ENCODE measurements around the gene HS6ST1. TPM values are rescaled to one million over a fixed set of nuclear protein-coding genes. Genes with fewer than 3 reads are reported as not detected.
"Not testable (repeated sequence)": the region's sequence is repeated elsewhere in the genome, so short reads cannot be mapped to it uniquely, and the experiment has no call there.

HS6ST1 gene
- total RNA-seq, 1 experiment from 2014 or later = 20.3 TPM

- no peaks in the 10 kb centered on the region for H3K9me3 Mint-ChIP-seq (ENCODE audit: unreplicated experiment)
- no TSS peak for BruUV-seq (replicated peaks)
- no peak overlapping the region for H3K27ac Mint-ChIP-seq (ENCODE audit: unreplicated experiment)
- DNase-seq = no peak
- H3K4me1 ChIP-seq = no peaks in the 10 kb centered on the region
- no peak overlapping the region for H3K4me3 ChIP-seq (ENCODE audit: low read depth, low read length)
- ChIA-PET CTCF (no interaction called here), POLR2A (no interaction called here)
- no peaks in the 10 kb centered on the region for H3K27me3 ChIP-seq (replicated peaks; ENCODE audit: control insufficient read depth, insufficient read depth, low read length)
- H3K36me3 Mint-ChIP-seq (ENCODE audit: insufficient read depth, unreplicated experiment) = no peaks in the 10 kb centered on the region
- peaks cover 10% of the 10 kb centered on the region for H3K27me3 Mint-ChIP-seq (ENCODE audit: insufficient read depth, unreplicated experiment)
- H3K4me3 Mint-ChIP-seq (ENCODE audit: unreplicated experiment) = no peak overlapping the region
- H3K9me3 ChIP-seq = no peaks in the 10 kb centered on the region
- intact Hi-C loops (cut with micrococcal nuclease; ENCODE audit: unreplicated experiment) = no loop called here
- no peaks in the 10 kb centered on the region for H3K4me1 Mint-ChIP-seq (ENCODE audit: low read depth, unreplicated experiment)
- H3K36me3 ChIP-seq (ENCODE audit: control insufficient read depth, insufficient read depth, low read length) = no peaks in the 10 kb centered on the region
- TF ChIP-seq CTCF (IDR thresholded peaks at IDR 0.05; ENCODE audit: insufficient read depth in 1 of 2, low read depth in 1 of 2, low read length in 1 of 2, severe bottlenecking in 1 of 2, unreplicated experiment in 1 of 2) = no peak
These were observed 60.5 kb downstream of the HS6ST1 start for GRCh38 chr2:128258218-128258617.

GRCh38 chr2:128252501-128252900, 66.2 kb downstream of the HS6ST1 start:
- Mint-ChIP-seq H3K9me3 (ENCODE audit: unreplicated experiment) (no peaks in the 10 kb centered on the region), H3K4me3 (ENCODE audit: unreplicated experiment) (no peak overlapping the region), H3K27ac (ENCODE audit: unreplicated experiment) (no peak overlapping the region), H3K36me3 (ENCODE audit: insufficient read depth, unreplicated experiment) (no peaks in the 10 kb centered on the region), H3K27me3 (ENCODE audit: insufficient read depth, unreplicated experiment) (peaks cover 10% of the 10 kb centered on the region), H3K4me1 (ENCODE audit: low read depth, unreplicated experiment) (no peaks in the 10 kb centered on the region)
- no peaks in the 10 kb centered on the region for H3K36me3 ChIP-seq (ENCODE audit: control insufficient read depth, insufficient read depth, low read length)
- no peaks in the 10 kb centered on the region for H3K4me1 ChIP-seq
- H3K27me3 ChIP-seq (replicated peaks; ENCODE audit: control insufficient read depth, insufficient read depth, low read length) = no peaks in the 10 kb centered on the region
- TF ChIP-seq CTCF (IDR thresholded peaks at IDR 0.05; ENCODE audit: insufficient read depth in 1 of 2, low read depth in 1 of 2, low read length in 1 of 2, severe bottlenecking in 1 of 2, unreplicated experiment in 1 of 2) = no peak
- no TSS peak for BruUV-seq (replicated peaks)
- intact Hi-C loops (cut with micrococcal nuclease; ENCODE audit: unreplicated experiment) = no loop called here
- no peak for DNase-seq
- ChIA-PET CTCF (interaction anchor here (0.6 kb wide), 1 partner anchor 17 kb away, joined by 3 read pairs; no protein-coding TSS in a partner anchor), POLR2A (interaction anchor here (0.6 kb wide), 1 partner anchor 63 kb away, joined by 3 read pairs; no protein-coding TSS in a partner anchor)
- H3K9me3 ChIP-seq = peaks cover 2% of the 10 kb centered on the region; the same call in 1 of the 2 replicates
- H3K4me3 ChIP-seq (ENCODE audit: low read depth, low read length) = no peak overlapping the region

DNA sequence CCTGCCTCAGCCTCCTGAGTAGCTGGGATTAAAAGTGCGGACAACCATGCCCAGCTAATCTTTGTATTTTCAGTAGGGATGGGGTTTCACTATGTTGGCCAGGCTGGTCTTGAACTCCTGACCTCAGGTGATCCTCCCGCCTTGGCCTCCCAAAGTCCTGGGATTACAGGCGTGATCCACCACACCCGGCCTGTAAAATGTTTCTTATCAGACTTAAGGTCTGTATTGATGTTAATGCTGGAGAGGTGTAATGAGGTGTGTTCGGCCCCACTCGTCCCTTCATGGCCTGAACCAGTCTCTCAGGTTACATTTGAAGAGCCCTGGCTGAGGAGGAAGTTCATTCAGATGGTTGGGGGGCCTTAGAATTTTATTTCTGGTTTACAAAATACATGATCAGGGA, 66.6 kb downstream of the HS6ST1 start:
- H3K9me3 ChIP-seq; H3K27me3 ChIP-seq (replicated peaks; ENCODE audit: control insufficient read depth, insufficient read depth, low read length); intact Hi-C loops (cut with micrococcal nuclease; ENCODE audit: unreplicated experiment); CTCF ChIA-PET; H3K9me3 Mint-ChIP-seq (ENCODE audit: unreplicated experiment); DNase-seq; H3K4me3 Mint-ChIP-seq (ENCODE audit: unreplicated experiment); H3K36me3 ChIP-seq (ENCODE audit: control insufficient read depth, insufficient read depth, low read length); H3K4me3 ChIP-seq (ENCODE audit: low read depth, low read length); H3K4me1 Mint-ChIP-seq (ENCODE audit: low read depth, unreplicated experiment); H3K4me1 ChIP-seq; H3K36me3 Mint-ChIP-seq (ENCODE audit: insufficient read depth, unreplicated experiment); BruUV-seq (replicated peaks); H3K27ac Mint-ChIP-seq (ENCODE audit: unreplicated experiment): not testable (repeated sequence)
- POLR2A ChIA-PET = interaction anchor here (0.6 kb wide), 1 partner anchor 63 kb away, joined by 3 read pairs; no protein-coding TSS in a partner anchor
- peaks cover 10% of the 10 kb centered on the region for H3K27me3 Mint-ChIP-seq (ENCODE audit: insufficient read depth, unreplicated experiment)

Measured in Caco-2 (cell line).